GM23338 (cell line): ENCODE results near the gene VN1R5. TPM values are rescaled to one million over a fixed set of nuclear protein-coding genes. Genes with fewer than 3 reads are reported as not detected.
A peak's percentile ranks its signal among the peaks of the same experiment; 100 is the strongest.

Source experiments
- ATAC-seq: fragments of 200-7000 bp; cut with Tn5 transposase; 3 replicates; pipeline ENCODE4 v1.9.1; 2020
- DNase-seq: peaks from one replicate; pipeline ENCODE4 v3.0.0-alpha.2; 2015; ENCODE audit warnings: low spot score
- H2AFZ ChIP-seq: fragments of 200-600 bp; sonication (generic); 2 replicates; pipeline ENCODE4 v1.8.0; 2016; ENCODE audit warnings: antibody characterized with exemption, mild to moderate bottlenecking, moderate library complexity
- H3F3A ChIP-seq: fragments of 200-600 bp; sonication (generic); replicated peaks from 2 replicates; pipeline ENCODE4 v1.8.0; 2017; ENCODE audit warnings: antibody characterized with exemption, mixed run types, low read depth
- H3K27ac ChIP-seq: fragments of 200-600 bp; sonication (generic); 2 replicates; pipeline ENCODE4 v1.6.1; 2016; ENCODE audit warnings: low read depth
- H3K27me3 ChIP-seq: fragments of 200-600 bp; sonication (generic); 2 replicates; pipeline ENCODE4 v1.8.0; 2016; ENCODE audit warnings: mild to moderate bottlenecking, mixed run types, moderate library complexity; ENCODE audit not compliant: insufficient read depth
- H3K36me3 ChIP-seq: fragments of 200-600 bp; sonication (generic); 2 replicates; pipeline ENCODE4 v1.8.0; 2016; ENCODE audit warnings: mild to moderate bottlenecking; ENCODE audit not compliant: insufficient read depth
- H3K4me1 ChIP-seq: fragments of 200-600 bp; sonication (generic); 2 replicates; pipeline ENCODE4 v1.8.0; 2016; ENCODE audit warnings: mild to moderate bottlenecking, moderate library complexity; ENCODE audit not compliant: insufficient read depth
- H3K4me2 ChIP-seq: fragments of 200-600 bp; sonication (generic); 2 replicates; pipeline ENCODE4 v1.7.1; 2017; ENCODE audit warnings: mixed run types
- H3K4me3 ChIP-seq: fragments of 200-600 bp; sonication (generic); 2 replicates; pipeline ENCODE4 v1.6.1; 2016; ENCODE audit warnings: mixed run types
- H3K79me2 ChIP-seq: fragments of 200-600 bp; sonication (generic); replicated peaks from 2 replicates; pipeline ENCODE4 v1.8.0; 2017; ENCODE audit warnings: mild to moderate bottlenecking; ENCODE audit not compliant: insufficient read depth
- H3K9me2 ChIP-seq: fragments of 200-600 bp; sonication (generic); 2 replicates; pipeline ENCODE4 v1.8.0; 2017; ENCODE audit not compliant: insufficient read depth
- H4K20me1 ChIP-seq: fragments of 200-600 bp; sonication (generic); replicated peaks from 2 replicates; pipeline ENCODE4 v1.8.0; 2017; ENCODE audit warnings: mild to moderate bottlenecking; ENCODE audit not compliant: insufficient read depth
- H3K27ac Mint-ChIP-seq: 2 replicates; pipeline ENCODE4 v1.8.0; 2020; ENCODE audit warnings: inconsistent platforms, mild to moderate bottlenecking, moderate library complexity, mixed read lengths
- H3K27me3 Mint-ChIP-seq: 3 replicates; pipeline ENCODE4 v1.8.0; 2022; ENCODE audit warnings: low read depth, mild to moderate bottlenecking, moderate library complexity, mixed read lengths, inconsistent platforms; ENCODE audit not compliant: insufficient read depth, poor library complexity
- H3K36me3 Mint-ChIP-seq: 3 replicates; pipeline ENCODE4 v1.8.0; 2021; ENCODE audit warnings: low read depth, mild to moderate bottlenecking, inconsistent platforms, moderate library complexity, mixed read lengths
- H3K4me1 Mint-ChIP-seq: 3 replicates; pipeline ENCODE4 v1.8.0; 2020; ENCODE audit warnings: mild to moderate bottlenecking, inconsistent platforms, mixed read lengths
- H3K4me3 Mint-ChIP-seq: 3 replicates; pipeline ENCODE4 v1.8.0; 2021; ENCODE audit warnings: moderate library complexity, mild to moderate bottlenecking, inconsistent platforms, mixed read lengths
- H3K9me3 Mint-ChIP-seq: 3 replicates; pipeline ENCODE4 v1.8.0; 2020; ENCODE audit warnings: moderate library complexity, mild to moderate bottlenecking, inconsistent platforms, mixed read lengths
- CREB1 ChIP-seq: fragments of 250-450 bp; sonication (Bioruptor Pico); IDR thresholded peaks from 2 replicates; pipeline ENCODE4 v1.5.0; 2020; ENCODE audit warnings: low read depth, mild to moderate bottlenecking, moderate library complexity
- CTCF ChIP-seq, 2 experiments: fragments of 200-600 bp in 1 of 2; sonication (generic) in 1 of 2; conservative IDR thresholded peaks; 2 replicates each; pipeline versions ENCODE4 v1.5.1 to v1.6.1; 2016 to 2017; ENCODE audit warnings: antibody characterized with exemption in 2 of 2, low read depth in 2 of 2, mild to moderate bottlenecking in 2 of 2, moderate library complexity in 1 of 2
- ETS1 ChIP-seq: IDR thresholded peaks from 2 replicates; pipeline ENCODE4 v1.6.1; 2016; ENCODE audit warnings: antibody characterized with exemption
- EZH2 ChIP-seq: fragments of 200-600 bp; sonication (generic); IDR thresholded peaks from one replicate; pipeline ENCODE4 v1.8.0; 2017; ENCODE audit warnings: antibody characterized with exemption, mild to moderate bottlenecking, low read depth; ENCODE audit not compliant: unreplicated experiment
- EZH2phosphoT487 ChIP-seq: fragments of 200-600 bp; sonication (generic); IDR thresholded peaks from one replicate; pipeline ENCODE4 v1.8.1; 2018; ENCODE audit warnings: antibody characterized with exemption; ENCODE audit not compliant: unreplicated experiment
- REST ChIP-seq: IDR thresholded peaks from one replicate; pipeline ENCODE4 v1.6.1; 2018; ENCODE audit warnings: antibody characterized with exemption; ENCODE audit not compliant: unreplicated experiment
- STAT1 ChIP-seq: IDR thresholded peaks from one replicate; pipeline ENCODE4 v1.6.1; 2016; ENCODE audit warnings: antibody characterized with exemption; ENCODE audit not compliant: unreplicated experiment
- ZNF331 ChIP-seq: fragments of 250-450 bp; sonication (Bioruptor Pico); IDR thresholded peaks from 2 replicates; pipeline ENCODE4 v1.5.0; 2020; ENCODE audit warnings: low read depth, mild to moderate bottlenecking, moderate library complexity
- ZNF462 ChIP-seq: fragments of 250-450 bp; sonication (Bioruptor Pico); IDR thresholded peaks from 2 replicates; pipeline ENCODE4 v1.5.0; 2020; ENCODE audit warnings: mild to moderate bottlenecking, moderate library complexity
- polyA plus RNA-seq: library from polyadenylated mRNA; unstranded; fragments of >200 nt; fragmentation: Nextera tagmentation; extraction: Ambion mirVana; gene quantifications from 2 replicates; pipeline ENCODE4 v1.2.1, GENCODE V29; 2016
- total RNA-seq: library from RNA; depleted of rRNA; stranded (reverse); fragments of >200 nt; shearing (Covaris generic); gene quantifications from 2 replicates; pipeline ENCODE4 v1.2.3, GENCODE V29; 2014

The VN1R5 gene
- total and polyA plus RNA-seq, 2 experiments from 2014 or later, result not detected

GRCh38 chr1:247211339-247211738 is 44.5 kb upstream of the VN1R5 start:
- Histone ChIP-seq H3K27ac (no peak overlapping the region), H3K36me3 (no peaks in the 10 kb centered on the region), H4K20me1 (peaks cover 26% of the 10 kb centered on the region), H3K9me2 (no peaks in the 10 kb centered on the region), H3K4me1 (peaks cover 24% of the 10 kb centered on the region), H3K4me2 (no peak overlapping the region), H3K4me3 (no peak overlapping the region), H3F3A (no peaks in the 10 kb centered on the region), H2AFZ (no peak overlapping the region), H3K79me2 (peaks cover 38% of the 10 kb centered on the region), H3K27me3 (no peaks in the 10 kb centered on the region)
- H3K27ac Mint-ChIP-seq, result no peak overlapping the region
- H3K9me3 Mint-ChIP-seq, result no peaks in the 10 kb centered on the region
- H3K4me1 Mint-ChIP-seq, result peaks cover 27% of the 10 kb centered on the region
- TF ChIP-seq CREB1 (CRISPR knock-in tag), result no peak
- TF ChIP-seq ZNF331 (CRISPR knock-in tag), result no peak
- TF ChIP-seq EZH2, result no peak
- no peak for TF ChIP-seq ZNF462
- TF ChIP-seq REST, result no peak
- no peak for TF ChIP-seq CTCF (conservative IDR thresholded peaks at IDR 0.05; ENCODE audit: low read depth in 2 of 2)
- no peak for TF ChIP-seq STAT1
- no peak for TF ChIP-seq ETS1
- no peak for TF ChIP-seq EZH2phosphoT487
- ATAC-seq (no peak), DNase-seq (peak; percentile 4)
- peaks cover under 1% of the 10 kb centered on the region; the same call in 1 of the 3 replicates for H3K36me3 Mint-ChIP-seq
- peaks cover 3% of the 10 kb centered on the region for H3K27me3 Mint-ChIP-seq
- peak overlapping the region; percentile 11; the same call in 1 of the 3 replicates for H3K4me3 Mint-ChIP-seq
